ENCODE data around the gene PPM1F. TPM values are rescaled to one million over a fixed set of nuclear protein-coding genes. Genes with fewer than 3 reads are reported as not detected.
"Not testable (repeated sequence)": the region's sequence is repeated elsewhere in the genome, so short reads cannot be mapped to it uniquely, and the experiment has no call there.

The PPM1F gene
- total RNA-seq, 4 donors from 2014 or later = 22.9 to 67.3 (median 32.4) TPM

GRCh38 chr22:21909871-21910270 is 42.8 kb downstream of the PPM1F start:
- ATAC-seq (ENCODE audit: low FRiP score) = no peak
- DNase-seq (ENCODE audit: low spot score) = no peak

GRCh38 chr22:21907638-21908522 is 44.8 kb downstream of the PPM1F start:
- DNase-seq (ENCODE audit: low spot score) (no peak), ATAC-seq (ENCODE audit: low FRiP score) (no peak)
- TF ChIP-seq CTCF (IDR thresholded peaks at IDR 0.05) = no peak

More at GRCh38 chr22:21909871-21910270, 42.8 kb downstream of the PPM1F start:
- TF ChIP-seq CTCF (IDR thresholded peaks at IDR 0.05) = no peak

GRCh38 chr22:21905234-21905633 is 47.4 kb downstream of the PPM1F start:
- not testable (repeated sequence) for ATAC-seq (ENCODE audit: low FRiP score); DNase-seq (ENCODE audit: low spot score)

- no peak for TF ChIP-seq CTCF (IDR thresholded peaks at IDR 0.05)
- ATAC-seq (ENCODE audit: low FRiP score) (no peak), DNase-seq (ENCODE audit: low spot score) (no peak)
Measured at GRCh38 chr22:21904250-21904789, 48.3 kb downstream of the PPM1F start.

GRCh38 chr22:21903283-21903682 is 49.4 kb downstream of the PPM1F start:
- TF ChIP-seq CTCF (IDR thresholded peaks at IDR 0.05) = no peak
- no peak for DNase-seq (ENCODE audit: low spot score)
- no peak for ATAC-seq (ENCODE audit: low FRiP score)

- TF ChIP-seq CTCF (IDR thresholded peaks at IDR 0.05) = no peak
- DNase-seq (ENCODE audit: low spot score) = no peak
- no peak for ATAC-seq (ENCODE audit: low FRiP score)
Measured at GRCh38 chr22:21902296-21903087, 50.2 kb downstream of the PPM1F start.

GRCh38 chr22:21898354-21898896 is 54.2 kb downstream of the PPM1F start:
- ATAC-seq (ENCODE audit: low FRiP score) = no peak
- TF ChIP-seq CTCF (IDR thresholded peaks at IDR 0.05) = no peak

More at GRCh38 chr22:21898354-21898896, 54.2 kb downstream of the PPM1F start:
- no peak for DNase-seq (ENCODE audit: low spot score)

Measured in omental fat pad (tissue), 4 donors.